Raji (cell line): Measurements from ENCODE around the gene FANCC.

Source experiments
- POLR2A ChIP-seq: IDR thresholded peaks from 2 replicates; pipeline ENCODE4 v1.6.1; 2011; ENCODE audit warnings: low read depth, low read length, control low read depth; ENCODE audit not compliant: insufficient read depth

Gene FANCC

DNA sequence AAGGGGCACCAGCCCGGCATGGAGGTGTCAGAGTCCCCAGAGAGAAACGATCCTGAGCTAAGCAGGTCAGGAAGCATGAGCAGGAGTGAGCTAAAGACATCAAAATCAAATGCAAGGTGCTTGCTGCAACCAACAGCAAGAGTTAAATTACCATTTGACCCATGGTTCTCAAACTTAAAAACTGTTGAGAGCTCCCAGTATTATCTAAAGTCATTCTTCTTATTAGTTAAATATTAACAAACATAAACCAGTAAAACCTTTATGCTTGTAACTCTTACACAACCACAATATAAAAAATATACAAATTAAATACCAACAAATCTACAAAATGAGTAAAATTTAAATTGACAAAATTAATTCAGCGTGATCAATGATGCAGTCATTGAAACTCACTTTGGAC lies 51.5 kb downstream of the FANCC start:
- no peak for TF ChIP-seq POLR2A

DNA sequence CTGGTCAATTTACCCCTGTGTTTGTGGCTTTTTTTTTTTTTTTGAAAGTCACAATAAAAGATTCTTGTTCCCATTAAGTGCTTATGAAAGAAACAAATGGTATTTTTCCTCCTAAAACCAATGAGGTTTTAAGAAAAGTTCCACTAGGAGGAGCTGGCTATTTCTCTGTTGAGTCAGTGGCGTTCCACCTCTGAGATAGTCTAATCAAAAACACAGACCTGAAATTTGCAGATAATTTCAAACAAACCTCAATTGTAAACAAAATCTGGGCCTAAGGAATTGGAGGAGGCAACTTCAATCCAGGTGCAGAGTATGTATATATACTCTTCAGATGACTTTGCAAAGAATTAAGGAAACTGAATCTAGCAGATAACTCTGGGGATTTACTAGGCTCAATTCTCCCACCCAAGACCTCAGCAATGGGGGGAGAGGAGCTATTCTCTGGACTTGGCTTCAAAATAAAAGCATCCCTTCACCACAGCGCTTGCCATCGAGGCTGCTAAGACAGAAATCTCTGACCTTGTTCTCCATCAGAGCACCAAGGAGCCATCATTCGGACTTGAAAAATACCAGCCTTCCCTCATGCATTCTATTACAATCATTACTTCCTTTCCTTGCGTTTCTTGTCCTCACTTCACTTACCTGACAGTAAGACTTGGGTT lies 52.4 kb downstream of the FANCC start:
- no peak for TF ChIP-seq POLR2A

DNA sequence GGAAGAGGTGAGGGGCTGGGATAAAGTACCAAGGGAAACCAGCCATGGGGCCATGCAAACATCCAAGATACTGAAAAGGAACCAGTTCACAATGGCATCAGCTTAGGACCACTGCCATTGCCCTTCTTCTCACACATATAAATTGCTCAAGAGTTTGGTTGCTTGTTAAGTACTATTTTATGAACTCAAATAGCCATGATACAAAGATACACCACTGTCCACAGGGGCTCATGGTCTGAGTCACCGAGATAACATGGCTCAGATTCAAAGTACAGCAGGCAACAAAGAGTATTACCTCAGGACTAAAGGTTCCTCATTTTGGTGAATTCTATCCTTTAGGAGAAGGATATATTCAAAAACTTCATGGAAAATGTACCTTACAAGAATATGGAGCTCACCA lies 55.6 kb downstream of the FANCC start:
- no peak for TF ChIP-seq POLR2A

DNA sequence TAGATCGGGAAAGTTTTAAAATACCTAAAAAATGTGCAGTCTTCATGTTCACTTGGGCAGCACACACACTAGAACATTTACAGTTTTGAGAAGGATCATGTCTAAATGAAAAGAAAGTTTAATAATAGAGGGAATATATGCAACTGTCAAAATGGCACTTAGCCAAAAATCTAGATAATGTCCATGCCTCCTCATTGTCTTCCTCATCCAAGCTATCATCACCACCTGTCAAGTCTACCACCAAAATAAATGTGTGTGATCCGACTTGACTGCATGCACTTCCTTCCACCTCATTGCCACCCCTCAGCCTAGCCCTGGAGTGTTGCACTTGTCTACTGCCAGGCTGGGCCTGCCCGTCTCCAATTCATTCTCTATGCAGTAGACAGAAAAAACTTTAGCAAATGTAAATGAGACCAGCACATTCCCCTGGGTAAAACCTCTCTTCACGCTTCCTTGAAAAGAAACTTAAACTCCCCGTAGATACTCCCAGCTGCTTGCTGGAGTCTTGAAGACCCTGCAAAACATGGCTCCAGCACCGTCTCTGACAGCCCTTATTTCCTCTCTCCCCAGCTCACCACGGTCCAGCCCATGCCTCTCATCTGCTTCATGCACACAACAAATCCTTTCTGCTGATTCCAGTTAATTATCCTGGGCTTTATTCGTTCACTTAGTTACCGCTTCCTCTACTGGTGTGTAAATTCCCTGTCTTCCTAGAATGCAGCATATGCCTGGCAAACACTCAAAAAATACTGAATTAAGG lies 66.9 kb downstream of the FANCC start:
- no peak for TF ChIP-seq POLR2A

DNA sequence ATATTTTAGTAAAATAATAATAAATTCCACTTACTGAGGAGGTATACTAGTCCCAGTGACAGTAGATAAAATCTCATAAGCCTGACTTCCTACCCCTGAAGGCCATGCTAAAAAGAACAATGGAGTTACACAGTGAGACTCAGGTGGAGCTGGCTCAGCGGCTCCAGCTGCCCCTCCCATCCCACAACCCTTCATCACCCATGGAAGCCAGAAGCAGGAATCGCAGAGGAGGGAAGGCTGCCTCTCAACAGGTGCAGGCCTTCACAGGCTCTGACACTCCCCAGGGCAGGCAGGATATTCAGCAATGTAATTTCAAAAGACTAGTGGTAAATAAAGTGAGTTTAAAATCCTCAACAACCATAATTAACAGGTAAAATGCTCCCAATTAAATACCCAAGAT lies 67.5 kb downstream of the FANCC start:
- no peak for TF ChIP-seq POLR2A

DNA sequence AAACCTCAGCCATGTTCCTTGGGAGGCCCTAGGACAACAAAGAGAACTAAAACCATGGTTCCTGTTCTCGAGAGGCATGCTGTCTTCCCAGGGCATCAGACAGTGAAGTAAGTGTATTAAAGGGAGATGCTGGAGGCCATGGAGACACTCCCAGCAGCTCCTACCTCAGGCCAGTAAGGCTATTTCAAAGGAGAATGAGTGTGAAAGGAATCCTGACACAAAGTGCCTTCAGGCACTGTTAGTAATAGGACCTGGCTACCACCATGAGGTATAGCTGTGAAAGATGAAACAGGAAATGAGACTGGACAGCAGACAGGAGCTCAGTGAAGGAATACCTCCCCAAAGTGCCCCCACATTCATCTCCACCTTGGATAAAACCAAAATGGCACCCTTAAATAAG lies 71.0 kb downstream of the FANCC start:
- TF ChIP-seq POLR2A = no peak

DNA sequence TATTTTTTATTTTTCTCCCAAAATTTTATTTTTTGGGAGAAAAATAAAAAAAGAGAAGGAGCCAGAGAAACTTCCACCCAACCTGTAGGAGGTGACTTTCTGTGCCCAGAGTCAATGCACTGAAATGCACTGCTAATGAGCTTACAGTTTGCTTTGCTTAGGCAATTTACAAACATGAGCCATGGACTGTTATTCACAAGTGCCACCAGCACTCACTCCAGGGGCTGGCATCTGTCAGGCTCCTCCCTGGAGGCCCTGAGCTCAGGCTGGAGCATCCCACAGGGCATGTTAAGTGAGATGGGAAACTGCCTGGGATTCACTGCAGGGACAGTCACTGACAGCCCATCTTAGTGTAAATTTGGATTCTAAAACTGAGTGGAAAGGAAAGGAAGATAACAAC lies 74.9 kb downstream of the FANCC start:
- no peak for TF ChIP-seq POLR2A

DNA sequence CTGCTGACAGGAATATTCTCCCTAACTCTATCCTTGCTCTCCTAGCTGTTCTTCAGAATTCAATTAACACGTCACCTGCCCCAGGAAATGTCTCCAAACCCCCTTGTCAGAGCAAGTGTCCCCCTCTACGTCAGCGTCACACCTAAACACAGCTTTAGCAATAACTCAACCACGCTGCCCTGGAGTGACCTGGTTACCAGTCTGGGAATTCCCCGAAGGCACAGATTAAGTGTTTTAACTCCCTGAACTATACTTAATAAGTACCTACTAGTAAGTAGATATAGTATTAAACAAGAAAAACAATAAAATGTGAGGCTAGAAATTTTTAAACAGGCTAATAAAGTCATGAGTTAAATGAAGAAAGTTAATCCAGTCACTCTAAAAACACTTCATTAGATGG lies 78.4 kb downstream of the FANCC start:
- TF ChIP-seq POLR2A = no peak

DNA sequence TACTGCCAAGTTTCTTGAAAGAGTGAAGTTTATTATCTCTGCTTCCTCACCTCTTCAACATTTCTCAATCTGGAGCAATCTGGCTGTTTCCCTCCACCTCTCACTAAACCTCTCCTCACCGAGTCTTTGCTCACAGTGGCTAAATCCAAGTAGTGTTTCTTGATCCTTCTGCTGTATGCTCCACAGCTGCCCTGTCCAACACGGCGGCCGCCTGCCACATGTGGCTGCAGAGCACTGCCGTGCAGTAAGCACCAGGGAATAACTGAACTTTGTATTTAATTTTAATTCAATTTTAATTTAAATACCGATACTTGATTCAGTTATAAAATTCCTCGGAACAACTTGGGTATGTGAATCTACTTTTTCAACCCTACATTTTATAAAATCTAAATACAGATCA lies 80.2 kb downstream of the FANCC start:
- TF ChIP-seq POLR2A = no peak

DNA sequence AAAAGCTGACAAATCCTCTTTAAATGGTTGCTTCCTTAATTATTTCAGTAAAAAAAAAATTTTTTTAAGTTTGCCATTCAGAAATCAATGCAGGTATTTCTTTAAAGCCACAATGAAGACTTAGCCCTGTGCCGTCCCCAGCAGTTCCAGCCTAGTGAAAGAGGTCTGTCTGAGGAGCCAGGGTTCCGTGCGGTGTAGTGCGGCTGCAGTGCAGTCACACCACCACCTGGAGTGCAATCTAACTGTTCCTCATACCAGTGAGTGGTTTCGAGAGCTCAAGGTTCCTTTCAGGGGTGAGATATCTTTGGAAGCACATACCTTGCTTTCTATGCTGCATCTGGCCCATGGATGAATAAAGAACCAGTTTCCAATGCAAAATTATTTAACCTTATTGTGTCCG lies 87.5 kb downstream of the FANCC start:
- TF ChIP-seq POLR2A = no peak

DNA sequence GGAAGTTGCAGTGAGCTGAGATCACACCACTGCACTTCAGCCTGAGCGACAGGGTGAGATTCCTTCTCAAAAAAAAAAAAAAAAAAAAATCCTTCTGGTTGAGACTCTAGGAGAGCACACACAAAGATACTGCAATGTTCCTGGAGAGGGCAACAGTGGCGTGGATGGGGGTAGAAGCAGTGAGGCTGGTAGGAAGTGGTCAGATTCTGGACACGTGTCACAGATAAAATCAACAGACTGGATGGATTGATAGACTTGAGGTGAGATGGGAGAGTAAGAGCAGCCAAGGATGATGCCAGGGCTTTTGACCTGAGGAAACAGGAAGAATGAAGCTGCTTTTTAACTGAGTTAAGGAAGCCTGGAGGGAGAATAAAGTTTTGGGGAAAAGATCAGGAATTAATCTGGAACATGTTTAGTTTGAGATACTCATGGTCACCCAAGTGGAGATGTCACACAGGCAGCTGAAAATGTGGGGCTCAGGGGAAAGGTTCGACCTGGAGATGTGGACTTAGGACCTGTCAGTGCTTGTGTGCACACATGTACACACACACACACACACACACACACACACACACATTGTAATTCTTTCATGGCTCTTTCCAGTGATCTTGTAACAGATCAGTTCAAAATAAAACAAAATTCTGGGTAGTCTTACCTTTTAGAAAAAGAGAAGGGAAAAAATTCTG lies 88.1 kb downstream of the FANCC start:
- no peak for TF ChIP-seq POLR2A

DNA sequence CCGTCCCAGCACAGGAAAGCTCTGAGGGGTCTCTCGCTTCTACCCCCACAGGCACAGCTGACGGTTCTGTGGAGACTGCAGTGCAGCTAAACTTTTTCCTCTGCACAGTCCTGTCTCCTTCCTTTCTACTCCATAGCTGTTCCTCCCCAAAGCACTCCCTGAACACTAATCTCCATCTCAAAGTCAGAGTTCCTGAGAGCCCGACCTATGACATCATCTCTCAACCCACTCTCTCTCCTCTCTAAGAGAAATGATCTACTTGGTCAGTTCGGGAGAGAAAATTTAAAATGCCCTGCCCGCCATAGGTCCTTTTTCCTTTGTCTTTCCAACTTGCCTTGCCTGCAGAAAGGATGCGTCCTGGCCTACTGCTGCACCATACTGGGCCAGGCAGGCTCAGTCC lies 90.6 kb downstream of the FANCC start:
- TF ChIP-seq POLR2A = no peak

DNA sequence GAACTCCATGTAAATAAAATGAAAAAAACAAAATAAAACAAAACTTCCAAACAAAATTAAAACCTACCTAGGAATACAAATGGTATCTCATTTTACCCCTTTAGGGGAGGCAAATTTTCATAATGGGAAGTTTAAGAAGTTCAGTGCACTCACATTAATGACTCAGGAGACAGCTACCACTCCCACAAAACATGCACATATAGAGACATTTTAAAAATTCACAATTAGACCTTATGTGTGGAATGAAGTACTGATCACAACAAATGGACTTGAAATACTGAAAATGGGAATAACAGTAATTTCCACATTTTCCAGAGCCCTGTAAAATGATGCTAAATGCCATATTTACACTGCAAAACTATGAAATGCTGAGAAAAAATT lies 91.8 kb downstream of the FANCC start:
- no peak for TF ChIP-seq POLR2A

DNA sequence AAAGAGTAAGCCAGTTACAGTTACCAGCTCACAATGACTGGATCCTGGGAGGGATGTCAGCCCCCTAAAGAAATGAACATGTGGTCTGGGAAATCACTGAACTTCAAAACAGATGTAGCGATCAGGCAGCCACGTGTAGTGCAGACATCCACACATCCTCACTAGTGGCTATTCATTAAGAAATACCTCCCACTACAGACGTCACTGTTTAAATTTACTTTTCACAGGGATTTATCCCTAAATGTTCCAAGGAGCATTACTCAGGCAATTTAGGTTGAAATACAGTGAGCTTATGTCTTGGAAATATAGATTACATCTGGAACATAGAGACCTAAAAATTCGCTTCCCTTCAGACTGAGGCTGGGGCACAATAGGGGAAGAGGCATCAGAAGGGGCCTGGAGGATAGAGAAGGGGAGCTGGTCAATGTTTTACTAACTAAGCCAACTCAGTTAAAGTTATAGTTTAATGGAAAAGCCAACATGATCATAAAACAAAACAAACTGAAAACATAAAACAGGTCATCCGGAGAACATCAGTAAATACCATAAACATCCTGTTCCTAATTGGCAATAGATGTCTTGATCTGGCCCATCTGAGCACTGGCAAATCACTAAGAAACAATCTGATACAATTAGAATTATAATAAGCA lies 92.3 kb downstream of the FANCC start:
- TF ChIP-seq POLR2A = no peak

DNA sequence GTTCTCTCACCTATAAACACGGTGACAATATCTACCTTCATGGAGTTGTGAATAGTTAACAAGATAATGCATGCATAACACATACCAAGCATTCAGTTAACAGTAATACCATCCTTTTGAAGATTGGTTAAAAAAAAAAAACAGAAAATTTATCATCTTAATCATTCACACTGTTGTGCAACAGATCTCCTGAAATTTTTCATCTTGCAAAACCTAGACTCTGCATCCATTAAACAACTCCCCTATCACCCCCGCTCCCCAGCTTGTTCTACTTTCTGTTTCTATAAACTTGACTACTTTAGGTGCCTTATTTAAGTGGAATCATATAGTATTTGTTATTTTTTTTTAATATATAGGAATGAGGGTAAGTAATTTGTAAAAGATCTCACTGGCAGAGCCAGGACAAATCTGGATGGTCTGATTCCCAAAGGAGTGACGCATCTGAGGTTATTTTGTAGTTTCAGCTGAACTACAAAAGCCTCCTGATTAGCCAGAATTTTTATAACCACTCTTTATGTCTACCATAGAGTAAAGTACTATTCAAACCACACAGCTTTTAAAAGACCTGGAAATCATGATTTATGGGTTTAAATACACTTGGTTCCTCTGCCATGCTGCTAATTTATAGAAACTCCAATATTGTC lies 93.0 kb downstream of the FANCC start:
- TF ChIP-seq POLR2A = no peak
